Karpas-422 (cell line): ENCODE results near the gene ANKS1B. TPM values are rescaled to one million over a fixed set of nuclear protein-coding genes. Genes with fewer than 3 reads are reported as not detected.

Source experiments
- DNase-seq: peaks from one replicate; pipeline ENCODE4 v3.0.0-alpha.2; 2015
- H2AFZ ChIP-seq: fragments of 200-600 bp; sonication (generic); 2 replicates; pipeline ENCODE4 v1.6.1; 2014; ENCODE audit warnings: antibody characterized with exemption, low read length, mixed read lengths
- H3K27ac ChIP-seq: fragments of 200-600 bp; sonication (generic); 2 replicates; pipeline ENCODE4 v1.5.1; 2014; ENCODE audit warnings: mild to moderate bottlenecking, low read length, moderate library complexity
- H3K27me3 ChIP-seq: fragments of 200-600 bp; sonication (generic); 2 replicates; pipeline ENCODE4 v1.6.1; 2014; ENCODE audit warnings: low read length, mixed read lengths
- H3K36me3 ChIP-seq: fragments of 200-600 bp; sonication (generic); 2 replicates; pipeline ENCODE4 v1.6.1; 2014; ENCODE audit warnings: low read length, mixed read lengths; ENCODE audit not compliant: insufficient read depth
- H3K4me1 ChIP-seq: fragments of 200-600 bp; sonication (generic); 2 replicates; pipeline ENCODE4 v1.6.1; 2014; ENCODE audit warnings: mild to moderate bottlenecking, low read length, mixed read lengths
- H3K4me2 ChIP-seq: fragments of 200-600 bp; sonication (generic); 2 replicates; pipeline ENCODE4 v1.6.1; 2014; ENCODE audit warnings: low read length, low read depth, mild to moderate bottlenecking; ENCODE audit not compliant: poor library complexity, severe bottlenecking
- H3K4me3 ChIP-seq: fragments of 200-600 bp; sonication (generic); 2 replicates; pipeline ENCODE4 v1.5.1; 2014; ENCODE audit warnings: mild to moderate bottlenecking, antibody characterized with exemption, low read length, mixed read lengths
- H3K79me2 ChIP-seq: fragments of 200-600 bp; sonication (generic); 2 replicates; pipeline ENCODE4 v1.6.1; 2014; ENCODE audit warnings: mild to moderate bottlenecking, low read length, mixed read lengths
- H3K9ac ChIP-seq: fragments of 200-600 bp; sonication (generic); 2 replicates; pipeline ENCODE4 v1.6.0; 2014; ENCODE audit warnings: low read length
- H3K9me2 ChIP-seq: fragments of 200-600 bp; sonication (generic), shearing (Covaris generic); replicated peaks from 2 replicates; pipeline ENCODE4 v1.6.0; 2014; ENCODE audit warnings: mild to moderate bottlenecking, low read length, moderate library complexity; ENCODE audit not compliant: insufficient read depth
- H3K9me3 ChIP-seq: fragments of 300-700, 200-600 bp; sonication (generic); 2 replicates; pipeline ENCODE4 v1.6.1; 2014; ENCODE audit warnings: low read length, mixed read lengths
- H4K20me1 ChIP-seq: fragments of 200-600 bp; sonication (generic); 2 replicates; pipeline ENCODE4 v1.6.1; 2014; ENCODE audit warnings: mild to moderate bottlenecking, antibody characterized with exemption, low read length, low read depth; ENCODE audit not compliant: insufficient read depth
- total RNA-seq: library from RNA; depleted of rRNA; stranded (reverse); fragments of >200 nt; shearing (Covaris generic); gene quantifications from 2 replicates; pipeline ENCODE4 v1.2.3, GENCODE V29; 2014; ENCODE audit warnings: low replicate concordance

Gene ANKS1B
- total RNA-seq, 1 experiment from 2014 or later: 23.4 TPM

DNA sequence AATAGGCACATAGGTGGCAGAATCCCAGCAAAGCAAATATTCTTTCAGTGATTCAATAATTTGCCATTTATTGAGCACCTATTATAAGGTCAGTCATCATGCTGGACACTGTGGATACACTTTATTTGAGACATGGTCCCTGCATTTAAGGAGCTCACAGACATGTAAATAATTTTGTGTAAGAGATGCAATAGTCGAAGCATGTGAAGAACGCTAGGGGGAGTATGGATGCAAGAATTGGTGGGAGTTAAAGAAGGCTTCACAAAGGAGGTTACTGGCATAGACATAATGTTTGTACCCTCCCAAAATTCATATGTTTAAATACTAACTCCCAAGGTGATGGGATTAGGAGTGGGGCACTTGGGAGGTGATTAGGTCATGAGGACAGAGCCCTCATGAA is 597.8 kb downstream of the ANKS1B start:
- peak; percentile 92 for DNase-seq
- Histone ChIP-seq H3K36me3 (no peaks in the 10 kb centered on the region), H3K4me2 (no peak overlapping the region), H2AFZ (no peak overlapping the region), H3K27me3 (no peaks in the 10 kb centered on the region), H3K27ac (no peak overlapping the region), H3K4me1 (peaks cover 80% of the 10 kb centered on the region), H3K4me3 (no peak overlapping the region), H3K9me3 (no peaks in the 10 kb centered on the region), H4K20me1 (no peaks in the 10 kb centered on the region), H3K9ac (no peak overlapping the region), H3K9me2 (no peaks in the 10 kb centered on the region), H3K79me2 (no peaks in the 10 kb centered on the region)

DNA sequence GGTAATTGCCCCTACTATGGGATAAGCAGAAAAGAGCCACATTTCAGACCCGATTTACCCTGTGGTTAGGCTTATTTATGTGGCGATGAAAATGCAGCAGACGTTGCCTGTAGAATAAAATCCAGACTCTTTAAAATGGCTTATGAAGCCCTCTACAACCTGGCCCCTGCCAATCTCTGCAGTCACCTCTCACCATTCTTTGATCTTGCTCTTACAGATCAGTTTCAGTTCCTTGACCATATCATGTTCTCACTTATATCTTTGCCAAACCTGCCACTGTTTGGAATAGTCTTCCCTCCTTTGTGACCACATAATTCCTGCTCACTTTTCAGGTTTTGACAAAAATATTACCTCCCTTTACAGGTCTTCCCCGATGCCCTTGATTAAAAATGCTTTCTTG is 601.5 kb downstream of the ANKS1B start:
- Histone ChIP-seq H3K4me2 (no peak overlapping the region), H3K4me3 (no peak overlapping the region), H3K27ac (no peak overlapping the region), H3K9ac (no peak overlapping the region), H3K9me2 (no peaks in the 10 kb centered on the region), H3K9me3 (no peaks in the 10 kb centered on the region), H3K79me2 (no peaks in the 10 kb centered on the region), H2AFZ (no peak overlapping the region), H3K27me3 (no peaks in the 10 kb centered on the region), H3K36me3 (no peaks in the 10 kb centered on the region), H3K4me1 (peaks cover 53% of the 10 kb centered on the region), H4K20me1 (no peaks in the 10 kb centered on the region)
- peak; percentile 43 for DNase-seq

DNA sequence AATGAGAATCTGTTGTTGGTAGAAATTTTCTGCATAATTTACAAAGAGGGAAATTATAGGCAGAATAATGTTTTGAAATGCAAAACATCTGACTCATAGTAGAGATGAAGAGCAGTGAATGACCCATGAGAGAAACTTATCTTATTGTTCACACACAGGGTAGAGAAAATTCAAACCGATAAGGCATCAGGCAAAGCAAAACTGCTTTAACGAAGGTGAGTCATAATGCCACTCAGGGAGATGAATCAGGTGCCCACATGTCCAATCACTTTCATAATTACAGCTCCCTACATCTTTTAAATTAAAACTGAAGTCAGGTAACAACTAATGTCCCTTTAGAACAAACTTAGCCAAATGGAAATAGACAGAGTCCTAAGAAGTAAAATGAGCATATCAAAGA is 602.7 kb downstream of the ANKS1B start:
- Histone ChIP-seq H3K4me3 (no peak overlapping the region), H3K9me3 (no peaks in the 10 kb centered on the region), H3K27ac (no peak overlapping the region), H3K27me3 (no peaks in the 10 kb centered on the region), H4K20me1 (no peaks in the 10 kb centered on the region), H3K9me2 (no peaks in the 10 kb centered on the region), H3K9ac (0 out of 2 replicates have a peak overlapping the region, but pooled peaks have one; percentile 5), H3K4me2 (peak overlapping the region; percentile 4), H2AFZ (no peak overlapping the region), H3K36me3 (no peaks in the 10 kb centered on the region), H3K79me2 (no peaks in the 10 kb centered on the region), H3K4me1 (peaks cover 46% of the 10 kb centered on the region)
- DNase-seq: peak; percentile 40

DNA sequence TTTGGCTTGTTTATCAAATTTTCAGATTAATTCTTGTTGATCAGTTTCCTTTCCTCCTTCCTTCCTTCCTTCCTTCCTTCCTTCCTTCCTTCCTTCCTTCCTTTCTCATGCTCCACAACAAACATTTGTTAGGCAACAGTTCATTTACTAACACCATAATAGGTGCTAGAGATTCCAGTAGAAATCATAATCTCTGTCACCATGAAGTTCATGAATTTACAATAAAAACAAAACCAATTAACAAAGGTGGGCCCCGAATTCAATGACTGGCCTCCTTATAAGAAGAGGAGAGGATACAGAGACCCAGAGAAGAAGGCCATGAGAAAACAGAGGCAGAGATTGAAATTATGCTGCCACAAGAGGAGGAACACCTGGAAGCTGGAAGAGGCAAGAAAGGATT is 604.0 kb downstream of the ANKS1B start:
- no peaks in the 10 kb centered on the region for H4K20me1 ChIP-seq

DNA sequence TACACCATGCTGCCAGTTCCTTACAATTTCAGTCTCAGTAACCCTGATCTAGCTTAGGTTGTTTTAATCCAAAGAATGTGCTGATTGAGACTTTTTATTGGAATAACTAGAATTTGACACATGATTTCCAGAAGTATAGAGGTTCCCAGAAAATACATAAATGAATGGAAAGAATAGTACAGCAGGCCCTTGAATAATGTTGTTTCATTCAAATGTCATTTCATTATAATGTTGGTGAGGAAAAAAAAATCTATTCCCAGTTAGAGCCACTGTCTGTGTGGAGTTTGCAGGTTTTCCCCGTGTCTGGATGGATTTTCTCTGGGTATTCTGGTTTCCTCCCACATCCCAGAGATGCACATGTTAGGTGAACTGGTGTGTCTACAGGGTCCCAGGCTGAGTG is 610.7 kb downstream of the ANKS1B start:
- Histone ChIP-seq H3K9ac (no peak overlapping the region), H3K9me2 (no peaks in the 10 kb centered on the region), H3K4me2 (no peak overlapping the region), H3K36me3 (no peaks in the 10 kb centered on the region), H3K27me3 (no peaks in the 10 kb centered on the region), H3K9me3 (no peaks in the 10 kb centered on the region), H3K79me2 (no peaks in the 10 kb centered on the region), H3K4me1 (peaks cover 7% of the 10 kb centered on the region), H2AFZ (no peak overlapping the region), H4K20me1 (no peaks in the 10 kb centered on the region), H3K27ac (no peak overlapping the region), H3K4me3 (no peak overlapping the region)
- DNase-seq: no peak

More for the DNA sequence above, 604.0 kb downstream of the ANKS1B start:
- Histone ChIP-seq H2AFZ (no peak overlapping the region), H3K36me3 (no peaks in the 10 kb centered on the region), H3K4me3 (no peak overlapping the region), H3K9me2 (no peaks in the 10 kb centered on the region), H3K79me2 (no peaks in the 10 kb centered on the region), H3K9ac (no peak overlapping the region), H3K27ac (no peak overlapping the region), H3K9me3 (no peaks in the 10 kb centered on the region), H3K4me2 (no peak overlapping the region), H3K27me3 (no peaks in the 10 kb centered on the region), H3K4me1 (peaks cover 41% of the 10 kb centered on the region)
- DNase-seq: peak; percentile 39

DNA sequence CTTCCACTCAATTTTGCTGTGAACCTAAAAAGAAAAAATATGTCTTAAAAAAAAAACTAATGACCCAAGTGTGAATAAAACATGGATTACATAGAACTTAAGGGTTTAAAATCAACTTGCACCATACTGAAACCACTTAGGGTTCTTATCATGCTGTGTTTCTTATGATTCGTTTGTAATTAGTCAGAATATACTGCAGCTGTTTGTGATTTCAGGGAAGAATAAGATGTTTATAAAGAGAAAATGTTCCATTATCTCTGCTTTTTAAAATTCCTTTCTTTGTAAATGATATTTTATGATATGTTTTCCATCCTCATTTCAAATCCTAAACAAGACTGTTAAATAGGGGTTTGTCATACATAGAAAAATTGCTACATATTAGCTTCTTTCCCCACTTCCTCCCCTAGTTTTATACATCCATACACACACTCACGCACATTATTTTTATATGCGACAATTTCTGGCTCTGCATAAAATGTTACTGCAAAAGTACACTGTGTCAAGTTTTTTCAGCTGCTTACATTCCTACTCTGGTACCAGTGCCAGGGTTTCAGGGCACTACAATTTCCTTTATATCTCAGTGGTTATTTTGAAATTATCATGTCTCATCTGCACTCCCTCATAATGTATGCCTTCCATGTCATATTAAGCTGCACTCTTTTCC is 612.3 kb downstream of the ANKS1B start:
- H2AFZ ChIP-seq: no peak overlapping the region
- no peaks in the 10 kb centered on the region for H3K27me3 ChIP-seq
- H3K9me2 ChIP-seq: no peaks in the 10 kb centered on the region
- H3K4me3 ChIP-seq: no peak overlapping the region
- H3K9ac ChIP-seq: no peak overlapping the region
- peaks cover 10% of the 10 kb centered on the region for H3K4me1 ChIP-seq
- H4K20me1 ChIP-seq: no peaks in the 10 kb centered on the region
- no peaks in the 10 kb centered on the region for H3K9me3 ChIP-seq
- DNase-seq: no peak
- H3K27ac ChIP-seq: no peak overlapping the region
- no peaks in the 10 kb centered on the region for H3K36me3 ChIP-seq
- H3K4me2 ChIP-seq: no peak overlapping the region
- H3K79me2 ChIP-seq: no peaks in the 10 kb centered on the region

DNA sequence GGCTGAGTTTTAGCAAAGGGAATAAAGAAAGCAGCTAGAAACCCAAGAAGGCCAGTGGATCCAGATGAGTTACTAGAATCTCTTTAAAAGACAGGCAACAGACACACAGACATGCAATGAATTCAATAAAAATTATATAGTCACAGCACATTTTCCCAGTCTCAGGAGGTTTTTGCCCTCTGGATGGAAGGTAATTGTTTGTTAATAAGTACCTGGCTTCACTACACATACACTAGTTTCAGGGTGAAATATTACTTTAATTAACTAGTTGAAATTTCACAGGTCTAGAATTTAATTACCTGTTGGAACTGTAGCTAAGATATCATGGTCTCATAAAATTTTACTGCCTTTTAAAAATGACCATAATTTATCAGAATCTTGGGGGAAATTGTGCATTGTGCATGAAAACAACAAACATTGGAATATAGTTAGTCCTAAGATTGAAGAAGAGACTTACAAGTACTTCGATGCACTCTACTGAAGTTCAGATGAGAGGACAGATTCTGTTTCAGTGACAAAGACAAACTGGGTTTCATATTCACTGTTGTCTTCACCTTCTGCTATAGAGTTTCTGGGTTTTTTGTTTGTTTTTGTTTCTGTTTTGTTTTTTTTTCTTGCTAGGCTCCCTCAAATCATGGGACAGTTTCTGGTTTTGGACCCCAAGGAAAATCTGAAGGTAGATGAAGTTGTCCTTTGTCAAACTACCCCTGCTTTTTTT is 614.2 kb downstream of the ANKS1B start:
- Histone ChIP-seq H3K4me2 (no peak overlapping the region), H3K36me3 (no peaks in the 10 kb centered on the region), H3K9me2 (no peaks in the 10 kb centered on the region), H2AFZ (no peak overlapping the region), H3K4me1 (peaks cover 12% of the 10 kb centered on the region), H3K9me3 (no peaks in the 10 kb centered on the region), H3K9ac (no peak overlapping the region), H3K79me2 (no peaks in the 10 kb centered on the region), H4K20me1 (no peaks in the 10 kb centered on the region), H3K27me3 (no peaks in the 10 kb centered on the region; the same call in 1 of the 2 replicates), H3K27ac (no peak overlapping the region), H3K4me3 (no peak overlapping the region)
- DNase-seq: no peak

DNA sequence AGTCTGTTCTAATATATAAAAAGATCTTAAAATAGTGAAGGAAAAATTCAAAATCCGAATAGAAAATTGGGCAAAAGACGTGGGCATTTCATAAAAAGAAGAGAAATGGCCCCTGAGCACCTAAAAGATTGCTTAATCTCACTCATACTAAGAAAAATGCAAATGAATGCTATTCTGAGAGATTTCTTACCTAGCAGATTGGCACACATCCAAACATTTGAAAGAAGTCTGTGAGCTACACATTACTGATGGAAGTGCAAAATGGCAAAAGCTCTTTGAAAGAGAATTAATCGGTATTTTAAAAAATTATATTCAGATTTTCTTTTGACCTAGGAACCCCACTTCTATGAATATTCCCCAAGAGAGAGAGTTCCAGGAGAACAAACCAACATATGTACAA is 617.6 kb downstream of the ANKS1B start:
- Histone ChIP-seq H3K4me2 (peak overlapping the region; percentile 36), H3K79me2 (no peaks in the 10 kb centered on the region), H4K20me1 (no peaks in the 10 kb centered on the region), H3K4me1 (peaks cover 12% of the 10 kb centered on the region), H3K36me3 (no peaks in the 10 kb centered on the region), H3K9ac (no peak overlapping the region), H3K9me2 (no peaks in the 10 kb centered on the region), H3K27ac (no peak overlapping the region), H3K27me3 (no peaks in the 10 kb centered on the region; the same call in 1 of the 2 replicates), H3K9me3 (no peaks in the 10 kb centered on the region), H2AFZ (no peak overlapping the region), H3K4me3 (0 out of 2 replicates have a peak overlapping the region, but pooled peaks have one; percentile 3)
- peak; percentile 81 for DNase-seq
